Measurements from ENCODE around the gene BCHE. TPM values are rescaled to one million over a fixed set of nuclear protein-coding genes. Genes with fewer than 3 reads are reported as not detected.

The BCHE gene
- total and polyA plus RNA-seq, 2 of the 13 experiments (the other 11 are each of a cell fraction or from before 2014, with no cell fraction given), result not detected

GRCh38 chr3:165725296-165725695 lies 111.9 kb downstream of the BCHE start:
- Histone ChIP-seq H3K79me2 (ENCODE audit: insufficient read depth, low read length) (no peaks in the 10 kb centered on the region), H3K9ac (ENCODE audit: insufficient read depth, low read depth, low read length) (no peak overlapping the region), H3K27ac (ENCODE audit: extremely low read length, insufficient read depth, low read length) (no peak overlapping the region), H3K4me3 (replicated peaks in 1 of 3; ENCODE audit: insufficient read depth in 1 of 3, low read depth in 2 of 3, low read length in 3 of 3) (no peak overlapping the region), H4K20me1 (ENCODE audit: insufficient read depth, low read length) (no peaks in the 10 kb centered on the region), H3K4me1 (ENCODE audit: insufficient read depth, low read length) (no peaks in the 10 kb centered on the region), H3K36me3 (replicated peaks in 1 of 2; ENCODE audit: control insufficient read depth in 1 of 2, insufficient read depth in 2 of 2, low read length in 2 of 2) (no peaks in the 10 kb centered on the region), H3K27me3 (ENCODE audit: control insufficient read depth in 1 of 2, insufficient read depth in 2 of 2, low read length in 2 of 2) (no peaks in the 10 kb centered on the region), H2AFZ (ENCODE audit: low read length) (no peak overlapping the region), H3K9me3 (ENCODE audit: low read length) (0 out of 2 replicates have a peak, but pooled peaks cover 5% of the 10 kb centered on the region), H3K4me2 (ENCODE audit: low read depth, low read length) (no peak overlapping the region)
- FAIRE-seq, result no peak
- intact Hi-C loops (cut with micrococcal nuclease; ENCODE audit: unreplicated experiment), result no loop called here
- ChIA-PET POLR2A (no interaction called here), CTCF (ENCODE audit: low intra/inter-chr PET ratio, low total read pairs) (no interaction called here)
- no TSS peak for BruUV-seq (replicated peaks)
- DNase-seq (ENCODE audit: low spot score), result no peak
- ATAC-seq, result no peak
- 0% methylated on average over 2 of the region's 2 CpGs for WGBS (ENCODE audit: low lambda C conversion rate)
- in situ Hi-C loops (cut with HindIII; ENCODE audit: extremely low pct_ligation_motif_present, low pct_unique_long_range_greater_than_20kb), result no loop called here
- TF ChIP-seq HOXD1 (CRISPR knock-in tag; IDR thresholded peaks at IDR 0.05) (no peak), ZNF224 (CRISPR knock-in tag; IDR thresholded peaks at IDR 0.05) (no peak), PCBP2 (optimal IDR thresholded peaks at IDR 0.05; ENCODE audit: low read depth, low read length, poor library complexity, severe bottlenecking) (no peak), MYNN (CRISPR knock-in tag; IDR thresholded peaks at IDR 0.05; ENCODE audit: low read depth) (no peak), REL (CRISPR knock-in tag; conservative IDR thresholded peaks at IDR 0.05) (no peak), SP2 (CRISPR knock-in tag; IDR thresholded peaks at IDR 0.05) (no peak), XBP1 (CRISPR knock-in tag; IDR thresholded peaks at IDR 0.05) (no peak), NFYC (CRISPR knock-in tag; IDR thresholded peaks at IDR 0.05) (no peak), SPEN (CRISPR knock-in tag; IDR thresholded peaks at IDR 0.05; ENCODE audit: low read depth) (no peak), ZNF121 (CRISPR knock-in tag; IDR thresholded peaks at IDR 0.05) (no peak), CEBPB (IDR thresholded peaks at IDR 0.05; ENCODE audit: borderline replicate concordance, low read depth, low read length) (no peak), ZNF362 (CRISPR knock-in tag; IDR thresholded peaks at IDR 0.05; ENCODE audit: borderline replicate concordance) (no peak), ZNF7 (CRISPR knock-in tag; IDR thresholded peaks at IDR 0.05) (no peak), YEATS2 (CRISPR knock-in tag; IDR thresholded peaks at IDR 0.05; ENCODE audit: borderline replicate concordance) (no peak), ZBTB43 (CRISPR knock-in tag; conservative IDR thresholded peaks at IDR 0.05) (no peak)
- TF ChIP-seq, protein P1, sequence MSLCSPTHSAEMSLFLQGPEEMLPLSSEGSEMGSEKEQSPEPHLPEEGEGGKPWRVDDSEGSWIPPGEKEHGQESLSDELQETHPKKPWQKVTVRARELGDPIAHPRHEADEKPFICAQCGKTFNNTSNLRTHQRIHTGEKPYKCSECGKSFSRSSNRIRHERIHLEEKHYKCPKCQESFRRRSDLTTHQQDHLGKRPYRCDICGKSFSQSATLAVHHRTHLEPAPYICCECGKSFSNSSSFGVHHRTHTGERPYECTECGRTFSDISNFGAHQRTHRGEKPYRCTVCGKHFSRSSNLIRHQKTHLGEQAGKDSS (CRISPR knock-in tag; IDR thresholded peaks at IDR 0.05; ENCODE audit: borderline replicate concordance, low read depth), result no peak
- TF ChIP-seq, protein P2, sequence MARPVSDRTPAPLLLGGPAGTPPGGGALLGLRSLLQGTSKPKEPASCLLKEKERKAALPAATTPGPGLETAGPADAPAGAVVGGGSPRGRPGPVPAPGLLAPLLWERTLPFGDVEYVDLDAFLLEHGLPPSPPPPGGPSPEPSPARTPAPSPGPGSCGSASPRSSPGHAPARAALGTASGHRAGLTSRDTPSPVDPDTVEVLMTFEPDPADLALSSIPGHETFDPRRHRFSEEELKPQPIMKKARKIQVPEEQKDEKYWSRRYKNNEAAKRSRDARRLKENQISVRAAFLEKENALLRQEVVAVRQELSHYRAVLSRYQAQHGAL (CRISPR knock-in tag; IDR thresholded peaks at IDR 0.05; ENCODE audit: not compliant biosample characterization), result no peak
- TF ChIP-seq, protein P3, sequence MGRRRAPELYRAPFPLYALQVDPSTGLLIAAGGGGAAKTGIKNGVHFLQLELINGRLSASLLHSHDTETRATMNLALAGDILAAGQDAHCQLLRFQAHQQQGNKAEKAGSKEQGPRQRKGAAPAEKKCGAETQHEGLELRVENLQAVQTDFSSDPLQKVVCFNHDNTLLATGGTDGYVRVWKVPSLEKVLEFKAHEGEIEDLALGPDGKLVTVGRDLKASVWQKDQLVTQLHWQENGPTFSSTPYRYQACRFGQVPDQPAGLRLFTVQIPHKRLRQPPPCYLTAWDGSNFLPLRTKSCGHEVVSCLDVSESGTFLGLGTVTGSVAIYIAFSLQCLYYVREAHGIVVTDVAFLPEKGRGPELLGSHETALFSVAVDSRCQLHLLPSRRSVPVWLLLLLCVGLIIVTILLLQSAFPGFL (CRISPR knock-in tag; IDR thresholded peaks at IDR 0.05), result no peak
